Osteoblast (primary cell): ENCODE data around the gene SLC39A5. TPM values are rescaled to one million over a fixed set of nuclear protein-coding genes. Genes with fewer than 3 reads are reported as not detected.
A peak's percentile ranks its signal among the peaks of the same experiment; 100 is the strongest.

Experiments used
- DNase-seq: peaks from one replicate; pipeline ENCODE4 v3.0.0; 2011; ENCODE audit warnings: low spot score, mixed read lengths; ENCODE audit not compliant: insufficient read length; ENCODE audit errors: missing footprints
- H2AFZ ChIP-seq: 2 replicates; pipeline ENCODE4 v1.6.0; 2011; ENCODE audit warnings: mild to moderate bottlenecking, low read length
- H3K27ac ChIP-seq: 2 replicates; pipeline ENCODE4 v1.5.1; 2011; ENCODE audit warnings: mild to moderate bottlenecking, low read depth, low read length, moderate library complexity
- H3K27me3 ChIP-seq: 2 replicates; pipeline ENCODE4 v1.6.0; 2012; ENCODE audit warnings: mild to moderate bottlenecking, control low read depth, inconsistent platforms, low read length, moderate library complexity; ENCODE audit not compliant: insufficient read depth
- H3K36me3 ChIP-seq: 2 replicates; pipeline ENCODE4 v1.5.1; 2011; ENCODE audit warnings: mild to moderate bottlenecking, low read length, control low read depth, moderate library complexity; ENCODE audit not compliant: insufficient read depth
- H3K4me1 ChIP-seq: 2 replicates; pipeline ENCODE4 v1.5.1; 2011; ENCODE audit warnings: mild to moderate bottlenecking, low read length, control low read depth, moderate library complexity; ENCODE audit not compliant: insufficient read depth
- H3K4me2 ChIP-seq: 2 replicates; pipeline ENCODE4 v1.6.0; 2011; ENCODE audit warnings: mild to moderate bottlenecking, low read length; ENCODE audit not compliant: insufficient read depth
- H3K4me3 ChIP-seq: fragments of 200-600 bp; sonication (generic); 3 replicates; pipeline ENCODE4 v1.5.1; 2012; ENCODE audit warnings: mild to moderate bottlenecking, low read length, inconsistent platforms; ENCODE audit not compliant: insufficient read depth
- H3K79me2 ChIP-seq: 2 replicates; pipeline ENCODE4 v1.6.0; 2012; ENCODE audit warnings: mild to moderate bottlenecking, low read length, control low read depth, inconsistent platforms; ENCODE audit not compliant: insufficient read depth
- H3K9me3 ChIP-seq: 2 replicates; pipeline ENCODE4 v1.5.1; 2011; ENCODE audit warnings: low read depth, low read length, control low read depth
- H4K20me1 ChIP-seq: 2 replicates; pipeline ENCODE4 v1.6.0; 2012; ENCODE audit warnings: mild to moderate bottlenecking, low read length, control low read depth; ENCODE audit not compliant: insufficient read depth
- total RNA-seq: library from RNA; depleted of rRNA; stranded (reverse); fragments of >200 nt; gene quantifications from 2 replicates; pipeline ENCODE4 v1.2.3, GENCODE V29; 2012
- TF ChIP-seq, protein P1 (sequence below): IDR thresholded peaks from 2 replicates; pipeline ENCODE4 v1.5.1; 2011; ENCODE audit warnings: mild to moderate bottlenecking, low read depth, low read length, moderate library complexity; ENCODE audit errors: extremely low read depth

Gene SLC39A5
- total RNA-seq, 1 donor: not detected

DNA sequence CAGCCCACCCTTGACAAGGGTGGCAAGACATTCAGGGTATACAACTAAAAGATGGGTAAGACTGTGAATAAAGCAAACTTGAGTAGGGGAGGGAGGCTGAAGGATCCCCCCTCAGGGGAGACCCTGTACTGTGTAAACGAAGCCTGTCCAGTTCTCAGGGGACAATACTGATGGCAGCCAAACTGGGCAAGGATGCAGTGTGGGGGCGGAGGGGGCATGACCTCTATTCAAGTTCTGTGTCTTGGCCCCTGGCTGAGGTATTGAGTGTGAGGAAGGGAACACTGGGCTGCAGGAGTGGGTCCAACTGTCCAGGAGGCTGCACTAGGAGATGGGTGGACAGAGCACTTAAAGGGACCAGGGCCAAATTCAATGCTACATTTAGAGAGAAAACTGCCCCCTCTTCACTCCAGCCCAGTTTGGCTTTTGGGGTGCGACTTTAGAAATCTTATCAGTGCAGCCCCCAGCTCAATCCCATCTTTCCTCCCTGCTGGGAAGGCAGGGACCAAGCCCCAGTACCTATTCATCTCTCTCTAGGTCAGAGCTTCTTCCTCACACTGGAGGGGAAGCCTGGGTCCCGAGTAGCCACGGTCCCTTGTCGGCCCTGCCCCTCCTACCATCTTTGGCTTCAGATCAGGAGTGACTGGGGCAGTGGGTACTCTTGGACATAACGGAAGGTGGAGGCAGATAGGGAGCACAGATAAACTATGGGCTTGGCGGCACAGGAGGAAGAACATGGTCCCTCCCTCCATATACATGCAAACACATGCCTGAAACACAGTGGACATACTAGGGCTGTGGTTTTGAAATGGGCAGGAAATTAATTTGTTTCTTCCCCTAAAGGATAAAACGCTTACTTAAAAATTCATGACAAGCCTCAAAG lies 11.8 kb downstream of the SLC39A5 start:
- H3K27ac ChIP-seq: no peak overlapping the region
- H3K27me3 ChIP-seq: no peaks in the 10 kb centered on the region
- peak; percentile 78 for DNase-seq
- H3K36me3 ChIP-seq: peaks cover 76% of the 10 kb centered on the region
- H4K20me1 ChIP-seq: peaks cover 52% of the 10 kb centered on the region
- no peaks in the 10 kb centered on the region for H3K79me2 ChIP-seq
- H3K9me3 ChIP-seq: no peaks in the 10 kb centered on the region
- H3K4me1 ChIP-seq: peaks cover 7% of the 10 kb centered on the region
- TF ChIP-seq, protein P1, sequence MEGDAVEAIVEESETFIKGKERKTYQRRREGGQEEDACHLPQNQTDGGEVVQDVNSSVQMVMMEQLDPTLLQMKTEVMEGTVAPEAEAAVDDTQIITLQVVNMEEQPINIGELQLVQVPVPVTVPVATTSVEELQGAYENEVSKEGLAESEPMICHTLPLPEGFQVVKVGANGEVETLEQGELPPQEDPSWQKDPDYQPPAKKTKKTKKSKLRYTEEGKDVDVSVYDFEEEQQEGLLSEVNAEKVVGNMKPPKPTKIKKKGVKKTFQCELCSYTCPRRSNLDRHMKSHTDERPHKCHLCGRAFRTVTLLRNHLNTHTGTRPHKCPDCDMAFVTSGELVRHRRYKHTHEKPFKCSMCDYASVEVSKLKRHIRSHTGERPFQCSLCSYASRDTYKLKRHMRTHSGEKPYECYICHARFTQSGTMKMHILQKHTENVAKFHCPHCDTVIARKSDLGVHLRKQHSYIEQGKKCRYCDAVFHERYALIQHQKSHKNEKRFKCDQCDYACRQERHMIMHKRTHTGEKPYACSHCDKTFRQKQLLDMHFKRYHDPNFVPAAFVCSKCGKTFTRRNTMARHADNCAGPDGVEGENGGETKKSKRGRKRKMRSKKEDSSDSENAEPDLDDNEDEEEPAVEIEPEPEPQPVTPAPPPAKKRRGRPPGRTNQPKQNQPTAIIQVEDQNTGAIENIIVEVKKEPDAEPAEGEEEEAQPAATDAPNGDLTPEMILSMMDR: no peak
- no peak overlapping the region for H2AFZ ChIP-seq
- H3K4me3 ChIP-seq: no peak overlapping the region
- no peak overlapping the region for H3K4me2 ChIP-seq

GRCh38 chr12:56242986-56243385 lies 13.1 kb downstream of the SLC39A5 start:
- Histone ChIP-seq H3K27ac (no peak overlapping the region), H3K4me2 (no peak overlapping the region), H3K27me3 (no peaks in the 10 kb centered on the region), H3K79me2 (peaks cover 5% of the 10 kb centered on the region), H3K36me3 (peaks cover 81% of the 10 kb centered on the region), H3K4me3 (no peak overlapping the region), H4K20me1 (peaks cover 52% of the 10 kb centered on the region), H3K9me3 (no peaks in the 10 kb centered on the region), H2AFZ (no peak overlapping the region), H3K4me1 (peaks cover 7% of the 10 kb centered on the region)
- no peak for DNase-seq
- TF ChIP-seq, protein P1: no peak

DNA sequence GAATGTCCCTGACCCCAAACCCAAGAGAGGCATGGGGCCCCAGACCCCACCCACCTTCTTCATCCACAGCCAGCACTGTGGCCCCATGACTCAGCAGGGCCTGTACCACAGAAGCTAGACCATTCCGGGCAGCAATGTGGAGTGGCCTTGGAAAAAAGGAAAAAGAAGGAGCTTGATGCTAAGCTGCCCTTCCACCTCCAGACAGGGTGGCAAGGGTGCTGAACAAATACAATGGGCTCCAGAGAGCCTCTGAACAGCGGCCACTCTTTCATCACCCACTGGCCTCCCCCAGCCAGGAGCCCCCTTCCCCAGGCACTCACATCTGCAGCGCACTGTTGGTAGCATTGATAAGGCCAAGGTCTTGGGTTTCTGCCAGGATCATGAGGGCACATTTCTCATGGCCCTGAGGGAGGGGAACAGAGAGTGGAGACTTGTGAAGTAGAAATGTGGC lies 13.9 kb downstream of the SLC39A5 start:
- peaks cover 56% of the 10 kb centered on the region for H4K20me1 ChIP-seq
- peaks cover 86% of the 10 kb centered on the region for H3K36me3 ChIP-seq
- H2AFZ ChIP-seq: no peak overlapping the region
- peak; percentile 88 for DNase-seq
- TF ChIP-seq, protein P1: no peak
- H3K4me3 ChIP-seq: no peak overlapping the region
- H3K9me3 ChIP-seq: no peaks in the 10 kb centered on the region
- H3K4me1 ChIP-seq: peaks cover 7% of the 10 kb centered on the region
- H3K27ac ChIP-seq: no peak overlapping the region
- H3K4me2 ChIP-seq: no peak overlapping the region
- H3K27me3 ChIP-seq: no peaks in the 10 kb centered on the region
- H3K79me2 ChIP-seq: peaks cover 9% of the 10 kb centered on the region

DNA sequence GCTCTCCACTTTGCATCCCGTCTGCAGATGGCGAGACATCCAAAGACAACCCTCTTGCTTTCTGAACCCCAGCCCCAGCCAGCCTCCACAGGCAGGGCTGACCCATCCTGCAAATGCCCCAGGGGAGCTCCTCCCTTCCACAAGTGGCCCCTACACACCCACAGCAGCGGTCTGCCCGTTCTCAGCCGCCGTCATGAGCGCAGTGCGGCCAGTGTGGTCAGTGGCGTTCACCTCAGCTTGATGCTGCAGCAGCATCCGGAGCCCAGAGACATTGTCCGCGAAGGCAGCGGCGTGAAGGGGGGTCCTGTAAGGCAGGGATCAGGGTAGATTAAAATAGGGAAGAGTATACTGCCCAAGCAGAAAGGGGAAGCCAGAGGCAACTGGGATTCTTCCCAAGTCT lies 14.6 kb downstream of the SLC39A5 start:
- Histone ChIP-seq H3K27me3 (no peaks in the 10 kb centered on the region), H3K4me1 (peaks cover 7% of the 10 kb centered on the region), H3K36me3 (peaks cover 91% of the 10 kb centered on the region), H3K27ac (no peak overlapping the region), H3K9me3 (no peaks in the 10 kb centered on the region), H4K20me1 (peaks cover 55% of the 10 kb centered on the region), H3K79me2 (peaks cover 13% of the 10 kb centered on the region), H2AFZ (no peak overlapping the region), H3K4me2 (no peak overlapping the region), H3K4me3 (no peak overlapping the region)
- TF ChIP-seq, protein P1: no peak
- DNase-seq: peak; percentile 52
